ENCODE results near the gene ZNF468.
"Not testable (repeated sequence)": the region's sequence is repeated elsewhere in the genome, so short reads cannot be mapped to it uniquely, and the experiment has no call there.

DNA sequence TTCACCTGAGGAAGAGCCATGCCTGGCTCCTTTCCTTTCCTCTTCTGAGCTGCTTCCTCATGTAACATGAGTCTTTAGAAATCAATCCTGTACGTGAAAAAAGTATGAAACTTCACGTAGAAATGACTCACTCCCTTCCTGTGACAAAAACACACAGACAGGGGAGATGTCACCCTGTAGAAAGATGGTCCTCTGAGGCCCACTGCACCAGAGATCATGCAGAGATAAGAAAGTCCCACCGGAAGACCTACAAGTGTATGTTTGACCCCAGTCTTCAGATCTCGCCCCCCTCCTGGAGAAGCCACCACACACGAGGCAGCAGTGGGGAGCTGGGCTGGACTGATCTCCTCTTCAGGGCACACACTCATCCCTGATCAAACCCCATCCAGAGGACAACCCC is 23.9 kb downstream of the ZNF468 start:
- not testable (repeated sequence) for TF ChIP-seq FOXP2 (optimal IDR thresholded peaks at IDR 0.05; ENCODE audit: control extremely low read depth, extremely low read length, insufficient read depth); EZH2 (IDR thresholded peaks at IDR 0.05); POLR2AphosphoS5 (IDR thresholded peaks at IDR 0.05; ENCODE audit: borderline replicate concordance, low read depth, low read length)
